ACC112 (cell line): ENCODE results near the gene TTYH3.

Source experiments
- H2AFZ ChIP-seq: fragments of 200-600 bp; sonication (generic); one replicate; pipeline ENCODE4 v1.6.0; 2017; ENCODE audit warnings: antibody characterized with exemption, low read length; ENCODE audit not compliant: unreplicated experiment
- H3K27ac ChIP-seq: fragments of 200-600 bp; sonication (generic); 2 replicates; pipeline ENCODE4 v1.5.1; 2014; ENCODE audit warnings: low read depth, mild to moderate bottlenecking, antibody characterized with exemption, low read length, moderate library complexity
- H3K27me3 ChIP-seq: fragments of 200-600 bp; sonication (generic); 2 replicates; pipeline ENCODE4 v1.6.1; 2014; ENCODE audit warnings: mild to moderate bottlenecking, antibody characterized with exemption, low read length, moderate library complexity, mixed read lengths; ENCODE audit not compliant: insufficient read depth
- H3K36me3 ChIP-seq: fragments of 200-600 bp; sonication (generic); 2 replicates; pipeline ENCODE4 v1.6.1; 2016; ENCODE audit warnings: mild to moderate bottlenecking, antibody characterized with exemption, low read length, moderate library complexity, mixed read lengths; ENCODE audit not compliant: insufficient read depth
- H3K4me1 ChIP-seq: fragments of 200-600 bp; sonication (generic); one replicate; pipeline ENCODE4 v1.6.1; 2016; ENCODE audit warnings: low read length, mixed read lengths; ENCODE audit not compliant: insufficient read depth, unreplicated experiment, control insufficient read depth
- H3K4me3 ChIP-seq: fragments of 200-600 bp; sonication (generic); 2 replicates; pipeline ENCODE4 v1.5.1; 2014; ENCODE audit warnings: mild to moderate bottlenecking, low read depth, low read length
- H3K79me2 ChIP-seq: fragments of 200-600 bp; sonication (generic); one replicate; pipeline ENCODE4 v1.6.0; 2016; ENCODE audit warnings: low read length; ENCODE audit not compliant: control insufficient read depth, unreplicated experiment, insufficient read depth

The TTYH3 gene

GRCh38 chr7:2628891-2629290 is 2.9 kb upstream of the TTYH3 start:
- H3K4me1 ChIP-seq, result peaks cover 16% of the 10 kb centered on the region
- H2AFZ ChIP-seq, result no peak overlapping the region
- no peak overlapping the region for H3K27ac ChIP-seq
- H3K27me3 ChIP-seq, result no peaks in the 10 kb centered on the region
- H3K4me3 ChIP-seq, result no peak overlapping the region
- H3K36me3 ChIP-seq, result no peaks in the 10 kb centered on the region
- H3K79me2 ChIP-seq, result peaks cover 5% of the 10 kb centered on the region

- H3K27me3 ChIP-seq, result no peaks in the 10 kb centered on the region
- peaks cover 13% of the 10 kb centered on the region for H3K4me1 ChIP-seq
- H3K36me3 ChIP-seq, result no peaks in the 10 kb centered on the region
- no peak overlapping the region for H3K27ac ChIP-seq
- no peak overlapping the region for H2AFZ ChIP-seq
- peaks cover 7% of the 10 kb centered on the region for H3K79me2 ChIP-seq
- no peak overlapping the region for H3K4me3 ChIP-seq
These were observed 1.8 kb upstream of the TTYH3 start for GRCh38 chr7:2629746-2630681.

GRCh38 chr7:2632733-2633537 is 1.1 kb downstream of the TTYH3 start:
- H3K36me3 ChIP-seq, result no peaks in the 10 kb centered on the region
- peaks cover 14% of the 10 kb centered on the region for H3K4me1 ChIP-seq
- H3K79me2 ChIP-seq, result peaks cover 20% of the 10 kb centered on the region
- peak overlapping the region; percentile 56 for H2AFZ ChIP-seq
- H3K27me3 ChIP-seq, result no peaks in the 10 kb centered on the region
- H3K27ac ChIP-seq, result peak overlapping the region; percentile 79
- H3K4me3 ChIP-seq, result peak overlapping the region; percentile 86

- peak overlapping the region; percentile 79 for H3K27ac ChIP-seq
- peak overlapping the region; percentile 56 for H2AFZ ChIP-seq
- H3K36me3 ChIP-seq, result no peaks in the 10 kb centered on the region
- H3K79me2 ChIP-seq, result peaks cover 20% of the 10 kb centered on the region
- H3K27me3 ChIP-seq, result no peaks in the 10 kb centered on the region
- peaks cover 21% of the 10 kb centered on the region for H3K4me1 ChIP-seq
- H3K4me3 ChIP-seq, result peak overlapping the region; percentile 86
These were observed 1.9 kb downstream of the TTYH3 start for GRCh38 chr7:2633538-2634266.

GRCh38 chr7:2634267-2635145 is 2.7 kb downstream of the TTYH3 start:
- Histone ChIP-seq H3K27me3 (no peaks in the 10 kb centered on the region), H3K36me3 (no peaks in the 10 kb centered on the region), H3K79me2 (peaks cover 20% of the 10 kb centered on the region), H3K27ac (peak overlapping the region; percentile 79), H3K4me3 (peak overlapping the region; percentile 86), H3K4me1 (peaks cover 23% of the 10 kb centered on the region), H2AFZ (no peak overlapping the region)

- Histone ChIP-seq H3K27ac (no peak overlapping the region), H3K4me1 (peaks cover 23% of the 10 kb centered on the region), H3K36me3 (no peaks in the 10 kb centered on the region), H2AFZ (no peak overlapping the region), H3K4me3 (no peak overlapping the region), H3K79me2 (peaks cover 20% of the 10 kb centered on the region), H3K27me3 (no peaks in the 10 kb centered on the region)
These were observed 3.4 kb downstream of the TTYH3 start for GRCh38 chr7:2635148-2635668.

GRCh38 chr7:2635810-2636701 is 4.3 kb downstream of the TTYH3 start:
- Histone ChIP-seq H3K27ac (no peak overlapping the region), H2AFZ (no peak overlapping the region), H3K36me3 (no peaks in the 10 kb centered on the region), H3K27me3 (no peaks in the 10 kb centered on the region), H3K4me3 (no peak overlapping the region), H3K79me2 (peaks cover 20% of the 10 kb centered on the region), H3K4me1 (peaks cover 23% of the 10 kb centered on the region)

- peaks cover 23% of the 10 kb centered on the region for H3K4me1 ChIP-seq
- H2AFZ ChIP-seq, result no peak overlapping the region
- H3K27ac ChIP-seq, result no peak overlapping the region
- peaks cover 19% of the 10 kb centered on the region for H3K79me2 ChIP-seq
- H3K27me3 ChIP-seq, result no peaks in the 10 kb centered on the region
- no peaks in the 10 kb centered on the region for H3K36me3 ChIP-seq
- H3K4me3 ChIP-seq, result no peak overlapping the region
These were observed 5.3 kb downstream of the TTYH3 start for GRCh38 chr7:2637066-2637471.
